K562 (cell line): Measurements from ENCODE around the gene RAD21L1. TPM values are rescaled to one million over a fixed set of nuclear protein-coding genes. Genes with fewer than 3 reads are reported as not detected.

Source experiments
- CBFA2T3 ChIP-seq: fragments of 450-650 bp; IDR thresholded peaks from 2 replicates; pipeline ENCODE4 v1.6.1; 2017
- CREB1 ChIP-seq, 2 experiments: sonication (generic) in 1 of 2; formaldehyde crosslinking in 1 of 2; IDR thresholded peaks; 2 replicates each; pipeline versions ENCODE4 v1.6.1 to v1.8.0; 2012 to 2022; ENCODE audit warnings: inconsistent platforms in 1 of 2, mild to moderate bottlenecking in 1 of 2, missing genetic modification reagents in 1 of 2, moderate library complexity in 1 of 2
- DMBX1 ChIP-seq: fragments of 250-450 bp; sonication (Bioruptor Pico); IDR thresholded peaks from 2 replicates; pipeline ENCODE4 v1.8.0; 2022; ENCODE audit warnings: inconsistent platforms, mild to moderate bottlenecking, moderate library complexity, borderline replicate concordance
- E2F6 ChIP-seq, 2 experiments: IDR thresholded peaks; 2 replicates each; pipeline ENCODE4 v1.6.1; 2011; ENCODE audit warnings: borderline replicate concordance in 1 of 2, control low read depth in 1 of 2, low read depth in 1 of 2, low read length in 1 of 2, mild to moderate bottlenecking in 1 of 2, mixed read lengths in 1 of 2, moderate library complexity in 1 of 2; ENCODE audit not compliant: insufficient read depth in 1 of 2, insufficient read length in 1 of 2, poor library complexity in 1 of 2, severe bottlenecking in 1 of 2; ENCODE audit errors: extremely low read depth in 1 of 2
- EP300 ChIP-seq: IDR thresholded peaks from 2 replicates; pipeline ENCODE4 v1.6.1; 2012; ENCODE audit warnings: low read length, improper control_type of control experiment
- ETV5 ChIP-seq: sonication (generic); formaldehyde crosslinking; IDR thresholded peaks from 2 replicates; pipeline ENCODE4 v1.4.0; 2020; ENCODE audit warnings: low read depth, mild to moderate bottlenecking, missing genetic modification reagents
- MNT ChIP-seq, 2 experiments: fragments of 450-650 bp; conservative IDR thresholded peaks; 2 replicates each; pipeline ENCODE4 v1.6.1; 2017; ENCODE audit warnings: mild to moderate bottlenecking in 2 of 2, moderate library complexity in 2 of 2
- NCOA4 ChIP-seq: fragments of 450-650 bp; IDR thresholded peaks from 2 replicates; pipeline ENCODE4 v1.6.1; 2018; ENCODE audit warnings: mild to moderate bottlenecking; ENCODE audit not compliant: partially characterized antibody
- PHTF2 ChIP-seq: fragments of 250-450 bp; sonication (Bioruptor Pico); IDR thresholded peaks from 2 replicates; pipeline ENCODE4 v1.5.0; 2021; ENCODE audit warnings: mild to moderate bottlenecking
- RFX5 ChIP-seq: IDR thresholded peaks from 2 replicates; pipeline ENCODE4 v1.6.1; 2011; ENCODE audit warnings: low read depth, mild to moderate bottlenecking, improper control_type of control experiment, low read length
- SMAD1 ChIP-seq: fragments of 150-350 bp; IDR thresholded peaks from 2 replicates; pipeline ENCODE4 v1.6.1; 2014; ENCODE audit warnings: low read length, low read depth; ENCODE audit not compliant: partially characterized antibody
- SRSF1 ChIP-seq: fragments of 200-400 bp; formaldehyde crosslinking; IDR thresholded peaks from 2 replicates; pipeline ENCODE4 v1.6.1; 2017; ENCODE audit warnings: mild to moderate bottlenecking, low read depth, low read length, moderate library complexity
- polyA plus RNA-seq, 8 experiments: library from polyadenylated mRNA; depleted of rRNA in 4 of 8; stranded (reverse) in 5 of 8; unstranded in 3 of 8; fragments of >200 nt; fragmentation: Nextera tagmentation in 2 of 8; fragmentation: Illumina TruSeq in 1 of 8; extraction: Ambion mirVana in 2 of 8; extraction: Trizol in 1 of 8; gene quantifications; 2 replicates each; pipeline versions ENCODE4 v1.2.1 to v1.2.3, GENCODE V29; 2011 to 2014; ENCODE audit warnings: inconsistent platforms in 1 of 8, missing spikeins in 1 of 8
- total RNA-seq, 7 experiments: library from RNA; depleted of rRNA in 6 of 7; stranded (reverse); fragments of >200 nt in 6 of 7; fragmentation: Illumina TruSeq in 2 of 7; extraction: Trizol in 2 of 7; gene quantifications; 2 replicates each; pipeline versions ENCODE4 v1.2.1 to v1.2.3, GENCODE V29; 2011 to 2021; ENCODE audit warnings: low replicate concordance in 1 of 7

The RAD21L1 gene
- total and polyA plus RNA-seq, 9 of the 15 experiments (the other 6 are each of a cell fraction or from before 2014, with no cell fraction given) = 0.17 to 1.7 (median 0.45) TPM; not detected in 1

DNA sequence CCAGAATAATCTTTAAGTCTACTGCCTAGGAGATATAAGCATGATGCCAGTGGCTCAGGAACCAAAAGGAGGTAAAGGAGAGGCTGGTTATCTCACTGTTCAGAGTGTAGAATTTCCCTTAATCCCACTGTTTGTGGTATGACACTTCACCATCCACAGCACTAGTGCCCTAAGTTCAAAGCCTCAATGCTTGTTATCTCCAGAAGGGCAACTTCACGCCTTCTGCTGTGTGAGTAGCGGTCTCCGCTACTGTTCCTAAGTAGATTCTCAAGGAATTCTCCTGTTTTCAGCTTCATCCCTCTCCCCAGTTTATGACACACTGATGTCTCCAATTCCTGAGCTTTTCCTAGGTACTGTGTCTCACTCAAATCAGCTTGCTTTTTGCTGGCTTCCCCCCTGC lies 26.6 kb downstream of the RAD21L1 start (continued):
- TF ChIP-seq SRSF1 (no peak), MNT (conservative IDR thresholded peaks at IDR 0.05) (no peak), CBFA2T3 (peak; percentile 37; the same call in 1 of the 2 replicates), PHTF2 (CRISPR knock-in tag) (no peak), CREB1 (IDR thresholded peaks at IDR 0.05) (no peak), CREB1 (CRISPR knock-in tag; IDR thresholded peaks at IDR 0.05) (no peak), DMBX1 (peak; percentile 75; the same call in 1 of the 2 replicates), RFX5 (no peak), E2F6 (IDR thresholded peaks at IDR 0.05; ENCODE audit: borderline replicate concordance in 1 of 2, extremely low read depth in 1 of 2, insufficient read depth in 1 of 2, insufficient read length in 1 of 2, low read depth in 1 of 2, low read length in 1 of 2, poor library complexity in 1 of 2, severe bottlenecking in 1 of 2) (no peak), EP300 (no peak), SMAD1 (no peak), ETV5 (CRISPR knock-in tag) (no peak), NCOA4 (no peak)
- TF ChIP-seq, all 486 proteins: peak for 12
